ENCODE results near the gene RHOT1. TPM values are rescaled to one million over a fixed set of nuclear protein-coding genes. Genes with fewer than 3 reads are reported as not detected.
"Not testable (repeated sequence)": the region's sequence is repeated elsewhere in the genome, so short reads cannot be mapped to it uniquely, and the experiment has no call there.

RHOT1 gene
- total RNA-seq, 1 donor from 2014 or later: 76.4 TPM

GRCh38 chr17:32143527-32143870 is 1.2 kb downstream of the RHOT1 start:
- H3K27me3 Mint-ChIP-seq (ENCODE audit: insufficient read depth, low read depth): peaks cover 2% of the 10 kb centered on the region
- H3K9ac ChIP-seq: peak overlapping the region; percentile 60
- H3K4me2 ChIP-seq: peak overlapping the region; percentile 92
- no peaks in the 10 kb centered on the region for H3K36me3 ChIP-seq
- H3K4me3 ChIP-seq: peak overlapping the region; percentile 95
- H3K4me1 ChIP-seq: peaks cover 9% of the 10 kb centered on the region
- H3K79me2 ChIP-seq (ENCODE audit: low read depth): peaks cover 50% of the 10 kb centered on the region
- H3K4me3 Mint-ChIP-seq: peak overlapping the region; percentile 99
- no peaks in the 10 kb centered on the region for H3K36me3 Mint-ChIP-seq
- no peak for DNase-seq (ENCODE audit: low spot score)
- H4K20me1 ChIP-seq (ENCODE audit: low read depth): peaks cover 15% of the 10 kb centered on the region
- H3K9me3 ChIP-seq (ENCODE audit: low read depth): no peaks in the 10 kb centered on the region
- H3K27ac Mint-ChIP-seq: no peak overlapping the region
- no peak overlapping the region for H3K27ac ChIP-seq
- no peak for TF ChIP-seq EZH2 (IDR thresholded peaks at IDR 0.05)
- no peak for TF ChIP-seq CTCF (IDR thresholded peaks at IDR 0.05)
- TF ChIP-seq EZH2phosphoT487 (IDR thresholded peaks at IDR 0.05): no peak
- H3K27me3 ChIP-seq: no peaks in the 10 kb centered on the region
- peaks cover 25% of the 10 kb centered on the region for H3K4me1 Mint-ChIP-seq
- H2AFZ ChIP-seq (replicated peaks): no peak overlapping the region
- H3K9me3 Mint-ChIP-seq: no peaks in the 10 kb centered on the region
- peaks cover 28% of the 10 kb centered on the region for H3F3A ChIP-seq (ENCODE audit: low read depth)

DNA sequence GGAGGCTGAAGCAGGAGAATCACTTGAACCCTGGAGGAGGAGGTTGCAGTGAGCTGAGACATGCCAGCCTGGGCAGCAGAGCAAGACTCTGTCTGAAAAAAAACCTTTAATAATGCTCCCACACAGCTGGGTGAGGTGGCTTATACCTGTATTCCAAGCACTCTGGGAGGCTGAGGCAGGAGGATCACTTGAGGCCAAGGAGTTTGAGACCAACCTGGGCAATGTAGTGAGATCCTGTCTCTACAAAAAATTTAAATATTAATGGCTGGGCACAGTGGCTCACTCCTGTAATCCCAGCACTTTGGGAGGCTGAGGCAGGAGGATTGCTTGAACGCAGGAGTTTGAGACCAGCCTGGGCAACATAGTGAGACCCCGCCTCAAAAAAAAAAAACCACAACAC is 2.1 kb downstream of the RHOT1 start:
- H3F3A ChIP-seq (ENCODE audit: low read depth): peaks cover 32% of the 10 kb centered on the region
- not testable (repeated sequence) for H3K27me3 Mint-ChIP-seq (ENCODE audit: insufficient read depth, low read depth); H3K4me3 Mint-ChIP-seq; H3K36me3 ChIP-seq; H3K9me3 ChIP-seq (ENCODE audit: low read depth); H3K27me3 ChIP-seq; H3K9ac ChIP-seq; H3K9me3 Mint-ChIP-seq; H2AFZ ChIP-seq (replicated peaks); H3K4me2 ChIP-seq; DNase-seq (ENCODE audit: low spot score); H3K4me3 ChIP-seq; H3K36me3 Mint-ChIP-seq; H3K27ac ChIP-seq; H3K4me1 ChIP-seq; H3K27ac Mint-ChIP-seq
- H4K20me1 ChIP-seq (ENCODE audit: low read depth): peaks cover 19% of the 10 kb centered on the region
- H3K79me2 ChIP-seq (ENCODE audit: low read depth): peaks cover 59% of the 10 kb centered on the region
- H3K4me1 Mint-ChIP-seq: peaks cover 21% of the 10 kb centered on the region

GRCh38 chr17:32148351-32148750 is 6.0 kb downstream of the RHOT1 start:
- Histone ChIP-seq H4K20me1 (ENCODE audit: low read depth) (peaks cover 12% of the 10 kb centered on the region), H3K27ac (no peak overlapping the region)

More at GRCh38 chr17:32148351-32148750, 6.0 kb downstream of the RHOT1 start:
- H3F3A ChIP-seq (ENCODE audit: low read depth): peaks cover 19% of the 10 kb centered on the region
- H3K4me2 ChIP-seq: no peak overlapping the region
- H3K79me2 ChIP-seq (ENCODE audit: low read depth): peaks cover 75% of the 10 kb centered on the region
- no peak overlapping the region for H3K4me3 ChIP-seq
- no peak overlapping the region for H3K4me3 Mint-ChIP-seq
- H3K9me3 Mint-ChIP-seq: no peaks in the 10 kb centered on the region
- no peak overlapping the region for H2AFZ ChIP-seq (replicated peaks)
- H3K27me3 ChIP-seq: no peaks in the 10 kb centered on the region
- H3K36me3 ChIP-seq: no peaks in the 10 kb centered on the region
- no peak for TF ChIP-seq CTCF (IDR thresholded peaks at IDR 0.05)
- no peak for TF ChIP-seq EZH2phosphoT487 (IDR thresholded peaks at IDR 0.05)
- TF ChIP-seq EZH2 (IDR thresholded peaks at IDR 0.05): no peak
- no peak overlapping the region for H3K9ac ChIP-seq
- no peak overlapping the region for H3K27ac Mint-ChIP-seq
- H3K4me1 Mint-ChIP-seq: peaks cover 10% of the 10 kb centered on the region
- no peak for DNase-seq (ENCODE audit: low spot score)
- H3K9me3 ChIP-seq (ENCODE audit: low read depth): no peaks in the 10 kb centered on the region
- H3K27me3 Mint-ChIP-seq (ENCODE audit: insufficient read depth, low read depth): peaks cover 4% of the 10 kb centered on the region
- peaks cover 7% of the 10 kb centered on the region for H3K4me1 ChIP-seq
- peaks cover 13% of the 10 kb centered on the region for H3K36me3 Mint-ChIP-seq

Data from neural progenitor cell (in vitro differentiated cells).